RWPE1 (cell line): Measurements from ENCODE around the gene PTBP1.
A peak's percentile ranks its signal among the peaks of the same experiment; 100 is the strongest.

ENCODE experiments used
- CTCF ChIA-PET: fragments of 350-600 bp; sonication (Branson Sonifier 250); formaldehyde crosslinking; extraction: SDS; loops from one replicate; lab custom pipeline; 2021; lab: Yijun Ruan, JAX
- POLR2A ChIA-PET: fragments of 400-600 bp; formaldehyde crosslinking; extraction: SDS; loops from one replicate; lab custom pipeline; 2020; ENCODE audit warnings: antibody characterized with exemption; ENCODE audit not compliant: low non-redundant PET; lab: Yijun Ruan, JAX
- DNase-seq: peaks from one replicate; pipeline ENCODE4 v3.0.0; 2012; ENCODE audit warnings: low spot score
- H3K27ac ChIP-seq: fragments of 450-650 bp; 2 replicates; pipeline ENCODE4 v1.5.1; 2017
- TF ChIP-seq, protein P1 (sequence below): fragments of 450-650 bp; conservative IDR thresholded peaks from 2 replicates; pipeline ENCODE4 v1.5.1; 2017; ENCODE audit warnings: low read depth, mild to moderate bottlenecking

Gene PTBP1

DNA sequence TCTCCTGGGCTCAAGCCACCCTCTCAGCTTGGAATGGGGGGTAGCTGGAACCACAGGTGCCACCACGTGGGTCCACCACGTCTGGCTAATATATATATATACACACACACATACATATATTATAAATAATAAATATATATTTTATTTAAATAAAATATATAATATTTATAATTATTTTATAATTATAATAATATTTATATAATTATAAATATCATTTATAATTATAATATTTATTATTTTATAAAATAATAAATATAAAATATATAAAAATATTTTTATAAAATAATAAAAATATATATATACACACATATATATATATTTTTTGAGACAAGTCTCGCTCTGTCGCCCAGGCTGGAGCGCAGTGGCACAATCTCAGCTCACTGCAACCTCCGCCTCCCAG is 57.3 kb downstream of the PTBP1 start:
- no peak overlapping the region for H3K27ac ChIP-seq
- POLR2A ChIA-PET: interaction anchor here (0.5 kb wide), 1 partner anchor 10 kb away, joined by 5 read pairs; no protein-coding TSS in a partner anchor
- DNase-seq: no peak
- TF ChIP-seq, protein P1, sequence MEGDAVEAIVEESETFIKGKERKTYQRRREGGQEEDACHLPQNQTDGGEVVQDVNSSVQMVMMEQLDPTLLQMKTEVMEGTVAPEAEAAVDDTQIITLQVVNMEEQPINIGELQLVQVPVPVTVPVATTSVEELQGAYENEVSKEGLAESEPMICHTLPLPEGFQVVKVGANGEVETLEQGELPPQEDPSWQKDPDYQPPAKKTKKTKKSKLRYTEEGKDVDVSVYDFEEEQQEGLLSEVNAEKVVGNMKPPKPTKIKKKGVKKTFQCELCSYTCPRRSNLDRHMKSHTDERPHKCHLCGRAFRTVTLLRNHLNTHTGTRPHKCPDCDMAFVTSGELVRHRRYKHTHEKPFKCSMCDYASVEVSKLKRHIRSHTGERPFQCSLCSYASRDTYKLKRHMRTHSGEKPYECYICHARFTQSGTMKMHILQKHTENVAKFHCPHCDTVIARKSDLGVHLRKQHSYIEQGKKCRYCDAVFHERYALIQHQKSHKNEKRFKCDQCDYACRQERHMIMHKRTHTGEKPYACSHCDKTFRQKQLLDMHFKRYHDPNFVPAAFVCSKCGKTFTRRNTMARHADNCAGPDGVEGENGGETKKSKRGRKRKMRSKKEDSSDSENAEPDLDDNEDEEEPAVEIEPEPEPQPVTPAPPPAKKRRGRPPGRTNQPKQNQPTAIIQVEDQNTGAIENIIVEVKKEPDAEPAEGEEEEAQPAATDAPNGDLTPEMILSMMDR: no peak
- CTCF ChIA-PET: interaction anchor here (0.6 kb wide), 2 partner anchors 39 to 85 kb away, joined by 3 to 4 read pairs; no protein-coding TSS in a partner anchor

DNA sequence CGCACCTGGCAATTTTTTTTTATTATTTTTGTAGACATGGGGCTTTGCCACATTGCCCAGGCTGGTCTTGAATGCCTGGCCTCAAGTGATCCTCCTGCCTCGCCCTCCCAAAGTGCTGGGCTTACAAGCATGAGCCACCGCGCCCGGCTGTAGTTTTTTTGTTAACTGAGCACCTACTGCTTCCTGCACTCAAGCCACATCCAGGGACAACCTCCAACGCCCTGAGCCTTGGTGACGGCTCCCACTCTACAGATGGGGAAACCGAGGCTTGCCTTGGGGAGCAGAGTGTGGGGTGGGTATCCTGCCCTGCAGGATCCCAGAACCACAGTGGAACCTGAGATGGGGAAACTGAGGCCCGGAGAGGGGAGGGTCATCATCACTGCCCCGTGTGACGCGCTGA is 57.9 kb downstream of the PTBP1 start:
- DNase-seq: no peak
- POLR2A ChIA-PET: no interaction called here
- CTCF ChIA-PET: no interaction called here
- H3K27ac ChIP-seq: no peak overlapping the region
- TF ChIP-seq, protein P1: no peak

DNA sequence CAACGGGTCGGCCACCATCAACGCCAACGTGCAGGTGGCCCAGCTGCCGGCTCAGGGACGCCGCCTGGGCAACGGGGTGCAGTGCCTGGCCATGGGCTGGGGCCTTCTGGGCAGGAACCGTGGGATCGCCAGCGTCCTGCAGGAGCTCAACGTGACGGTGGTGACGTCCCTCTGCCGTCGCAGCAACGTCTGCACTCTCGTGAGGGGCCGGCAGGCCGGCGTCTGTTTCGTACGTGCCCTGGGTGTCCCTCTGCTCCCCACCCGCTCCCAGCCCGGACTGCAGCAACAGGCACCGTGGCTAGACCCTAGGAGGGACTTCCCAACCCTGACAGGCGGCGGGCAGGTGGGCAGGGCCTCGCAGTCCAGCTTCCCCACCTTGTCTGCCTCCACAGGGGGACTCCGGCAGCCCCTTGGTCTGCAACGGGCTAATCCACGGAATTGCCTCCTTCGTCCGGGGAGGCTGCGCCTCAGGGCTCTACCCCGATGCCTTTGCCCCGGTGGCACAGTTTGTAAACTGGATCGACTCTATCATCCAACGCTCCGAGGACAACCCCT is 58.4 kb downstream of the PTBP1 start:
- H3K27ac ChIP-seq: no peak overlapping the region
- no peak for DNase-seq
- TF ChIP-seq, protein P1: no peak
- CTCF ChIA-PET: interaction anchor here (0.6 to 0.9 kb wide), 2 partner anchors 65 to 83 kb away, joined by 4 to 5 read pairs; no protein-coding TSS in a partner anchor
- POLR2A ChIA-PET: no interaction called here

DNA sequence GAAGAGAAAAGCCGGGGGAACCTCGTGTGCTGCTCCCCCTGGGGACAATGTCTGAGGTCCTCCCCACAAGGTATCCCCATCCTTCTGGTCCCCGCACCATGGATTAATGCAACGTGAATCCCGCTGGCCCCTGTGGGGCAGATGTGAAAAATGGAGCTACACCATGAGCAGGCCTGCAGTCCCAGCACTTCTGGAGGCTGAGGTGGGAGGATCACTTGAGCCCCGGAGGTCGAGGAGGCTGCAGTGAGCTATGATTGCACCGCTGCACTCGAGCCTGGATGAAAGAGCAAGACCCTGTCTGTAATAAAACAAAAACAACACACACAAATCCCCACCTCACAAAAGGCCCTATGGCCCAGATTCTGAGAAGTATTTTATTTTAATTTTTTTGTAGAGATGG is 61.0 kb downstream of the PTBP1 start:
- ChIA-PET CTCF (interaction anchor here (0.7 kb wide), 1 partner anchor 62 kb away, joined by 4 read pairs; no protein-coding TSS in a partner anchor), POLR2A (no interaction called here)
- no peak overlapping the region for H3K27ac ChIP-seq
- TF ChIP-seq, protein P1: no peak
- no peak for DNase-seq

DNA sequence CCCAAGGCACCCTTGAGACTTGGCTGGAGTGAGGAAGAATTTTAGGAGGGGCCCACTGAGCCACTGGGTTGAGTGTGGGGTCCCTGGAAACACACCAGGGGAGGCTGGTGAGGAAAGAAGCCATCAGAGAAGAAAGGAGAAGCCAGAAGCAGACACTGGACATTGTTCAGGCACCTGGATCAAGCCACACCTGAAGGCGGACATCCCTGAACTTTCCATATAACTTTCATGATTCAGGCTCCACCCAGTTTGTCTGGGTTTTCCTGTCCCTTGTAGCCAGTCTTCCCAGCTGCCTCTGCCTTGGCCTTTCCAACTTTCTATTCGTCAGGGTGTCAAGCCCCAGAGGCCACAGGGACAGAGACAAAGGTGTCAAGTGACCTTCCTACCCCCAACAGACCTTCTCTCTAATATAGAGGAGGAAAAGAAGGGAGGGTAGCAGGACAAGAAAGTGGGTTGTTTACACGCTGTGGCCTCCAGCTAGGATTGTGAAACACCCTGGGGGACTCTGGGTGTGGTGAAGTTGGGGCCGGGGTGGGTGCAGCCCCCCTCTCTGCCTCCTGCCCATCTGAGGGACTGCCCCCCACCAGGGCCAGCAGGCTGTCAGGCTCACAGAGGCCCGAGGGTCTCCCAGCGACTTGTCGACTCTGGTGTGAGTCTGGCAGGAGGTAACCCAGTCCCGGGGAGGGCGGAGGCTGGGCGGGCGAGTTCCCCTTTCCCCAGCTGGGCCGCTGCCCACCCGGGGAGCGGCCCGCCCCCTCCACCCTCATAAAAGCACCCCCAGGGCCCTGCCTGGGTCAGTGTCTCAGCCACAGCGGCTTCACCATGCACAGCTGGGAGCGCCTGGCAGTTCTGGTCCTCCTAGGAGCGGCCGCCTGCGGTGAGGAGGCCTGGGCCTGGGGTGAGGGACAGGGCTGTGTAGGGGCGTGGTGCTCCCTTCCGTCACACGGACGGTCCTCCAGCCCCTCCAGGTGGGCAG is 61.9 kb downstream of the PTBP1 start, which contains the start of gene CFD:
Gene CFD, plus strand, starts transcription at position 797 of the 976 bp plus-strand sequence. Its CDS starts 26 bp downstream, at position 823.
- POLR2A ChIA-PET: no interaction called here
- CTCF ChIA-PET: interaction anchor here (0.6 to 0.8 kb wide), 3 partner anchors 15 to 212 kb away, joined by 3 read pairs; no protein-coding TSS in a partner anchor
- TF ChIP-seq, protein P1: no peak
- H3K27ac ChIP-seq: peak within 1 kb of the TSS; percentile 62
- no peak for DNase-seq

DNA sequence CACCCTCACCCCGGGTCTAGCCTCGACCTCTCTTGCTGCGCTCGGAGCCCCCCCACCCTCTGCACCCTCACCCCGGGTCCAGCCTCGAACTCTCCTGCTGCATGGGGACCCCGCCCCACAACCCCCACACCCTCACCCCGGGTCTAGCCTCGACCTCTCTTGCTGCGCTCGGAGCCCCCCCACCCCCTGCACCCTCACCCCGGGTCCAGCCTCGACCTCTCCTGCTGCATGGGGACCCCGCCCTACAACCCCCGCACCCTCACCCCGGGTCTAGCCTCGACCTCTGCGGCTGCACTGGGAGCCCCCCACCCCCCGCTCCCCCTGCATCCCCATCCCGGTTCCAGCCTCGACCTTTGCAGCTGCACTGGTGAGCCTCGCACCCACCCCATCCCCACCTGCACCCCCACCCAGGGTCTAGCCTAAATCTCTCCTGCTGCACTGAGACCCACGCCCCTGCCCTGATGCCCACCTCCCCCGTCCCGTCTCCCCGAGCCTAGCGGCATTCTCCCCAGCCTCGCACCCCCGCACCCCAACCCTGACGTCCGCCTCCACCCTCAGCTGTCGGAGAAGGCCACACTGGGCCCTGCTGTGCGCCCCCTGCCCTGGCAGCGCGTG is 64.0 kb downstream of the PTBP1 start:
- H3K27ac ChIP-seq: peak overlapping the region; percentile 73
- ChIA-PET CTCF (interaction anchor here (0.6 to 1.0 kb wide), 3 partner anchors 18 to 91 kb away, joined by 3 to 4 read pairs (median 4); no protein-coding TSS in a partner anchor), POLR2A (no interaction called here)
- TF ChIP-seq, protein P1: no peak
- no peak for DNase-seq
